Panc1 (cell line): ENCODE measurements around the gene TIMM50.

ENCODE experiments used
- POLR2AphosphoS5 ChIP-seq: IDR thresholded peaks from 2 replicates; pipeline ENCODE4 v1.6.1; 2012; ENCODE audit warnings: mild to moderate bottlenecking, low read depth, low read length, moderate library complexity
- REST ChIP-seq, 2 experiments: IDR thresholded peaks; 2 replicates each; pipeline ENCODE4 v1.6.1; 2011 to 2012; ENCODE audit warnings: low read depth in 2 of 2, control low read depth in 1 of 2, low read length in 1 of 2, mild to moderate bottlenecking in 1 of 2, moderate library complexity in 1 of 2; ENCODE audit not compliant: insufficient read depth in 1 of 2
- SIN3A ChIP-seq: IDR thresholded peaks from 2 replicates; pipeline ENCODE4 v1.6.1; 2012; ENCODE audit warnings: low read depth, mild to moderate bottlenecking, low read length, moderate library complexity, borderline replicate concordance; ENCODE audit not compliant: insufficient read depth
- TCF7L2 ChIP-seq: IDR thresholded peaks from 2 replicates; pipeline ENCODE4 v1.6.1; 2011; ENCODE audit warnings: mild to moderate bottlenecking, low read depth, low read length, inconsistent platforms
- TF ChIP-seq, protein P1 (sequence below): fragments of 450-650 bp; IDR thresholded peaks from 2 replicates; pipeline ENCODE4 v1.5.1; 2017; ENCODE audit warnings: mild to moderate bottlenecking

DNA sequence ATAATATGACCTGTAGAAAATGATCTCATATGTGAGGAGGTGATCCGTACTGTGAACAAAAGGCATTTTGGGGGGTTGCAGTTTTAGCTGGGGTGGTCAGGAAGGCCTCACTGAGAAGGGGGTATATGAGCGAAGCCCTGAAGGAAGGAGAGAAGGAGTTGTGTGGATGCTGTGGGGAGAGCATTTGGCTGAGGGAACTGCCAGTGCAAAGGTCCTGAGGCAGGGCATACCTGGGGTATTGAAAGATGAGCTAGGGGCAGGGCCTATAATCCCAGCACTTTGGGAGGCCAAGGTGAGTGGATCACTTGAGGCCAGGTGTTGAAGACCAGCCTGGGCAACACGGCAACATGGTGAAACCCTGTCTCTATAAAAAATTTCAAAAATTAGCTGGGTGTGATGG lies 36.8 kb downstream of the TIMM50 start:
- TF ChIP-seq, protein P1, sequence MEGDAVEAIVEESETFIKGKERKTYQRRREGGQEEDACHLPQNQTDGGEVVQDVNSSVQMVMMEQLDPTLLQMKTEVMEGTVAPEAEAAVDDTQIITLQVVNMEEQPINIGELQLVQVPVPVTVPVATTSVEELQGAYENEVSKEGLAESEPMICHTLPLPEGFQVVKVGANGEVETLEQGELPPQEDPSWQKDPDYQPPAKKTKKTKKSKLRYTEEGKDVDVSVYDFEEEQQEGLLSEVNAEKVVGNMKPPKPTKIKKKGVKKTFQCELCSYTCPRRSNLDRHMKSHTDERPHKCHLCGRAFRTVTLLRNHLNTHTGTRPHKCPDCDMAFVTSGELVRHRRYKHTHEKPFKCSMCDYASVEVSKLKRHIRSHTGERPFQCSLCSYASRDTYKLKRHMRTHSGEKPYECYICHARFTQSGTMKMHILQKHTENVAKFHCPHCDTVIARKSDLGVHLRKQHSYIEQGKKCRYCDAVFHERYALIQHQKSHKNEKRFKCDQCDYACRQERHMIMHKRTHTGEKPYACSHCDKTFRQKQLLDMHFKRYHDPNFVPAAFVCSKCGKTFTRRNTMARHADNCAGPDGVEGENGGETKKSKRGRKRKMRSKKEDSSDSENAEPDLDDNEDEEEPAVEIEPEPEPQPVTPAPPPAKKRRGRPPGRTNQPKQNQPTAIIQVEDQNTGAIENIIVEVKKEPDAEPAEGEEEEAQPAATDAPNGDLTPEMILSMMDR = no peak
- TF ChIP-seq POLR2AphosphoS5 (no peak), REST (IDR thresholded peaks at IDR 0.05; ENCODE audit: insufficient read depth in 1 of 2, low read depth in 2 of 2, low read length in 1 of 2) (no peak), SIN3A (no peak), TCF7L2 (no peak)
